ENCODE data around the gene JARID2.

Gene JARID2

GRCh38 chr6:15477746-15478145 is 231.9 kb downstream of the JARID2 start:
- no peak for DNase-seq

- no peak for DNase-seq
These were observed 233.9 kb downstream of the JARID2 start for GRCh38 chr6:15479761-15480160.

- DNase-seq: no peak
These were observed 234.7 kb downstream of the JARID2 start for GRCh38 chr6:15480525-15480924.

- no peak for DNase-seq
These were observed 235.8 kb downstream of the JARID2 start for GRCh38 chr6:15481390-15482291.

GRCh38 chr6:15483060-15483459 is 237.2 kb downstream of the JARID2 start:
- no peak for DNase-seq

- DNase-seq: no peak
These were observed 238.3 kb downstream of the JARID2 start for GRCh38 chr6:15484140-15484539.

GRCh38 chr6:15484821-15485220 is 239.0 kb downstream of the JARID2 start:
- DNase-seq: no peak

- DNase-seq: no peak
These were observed 240.1 kb downstream of the JARID2 start for GRCh38 chr6:15485936-15486335.

GRCh38 chr6:15487262-15487661 is 241.4 kb downstream of the JARID2 start:
- no peak for DNase-seq

GRCh38 chr6:15489261-15489962 is 243.5 kb downstream of the JARID2 start:
- no peak for DNase-seq

- DNase-seq: no peak
These were observed 244.6 kb downstream of the JARID2 start for GRCh38 chr6:15490242-15491100.

- no peak for DNase-seq
These were observed 245.6 kb downstream of the JARID2 start for GRCh38 chr6:15491255-15491985.

- no peak for DNase-seq
These were observed 246.1 kb downstream of the JARID2 start for GRCh38 chr6:15491986-15492269.

GRCh38 chr6:15493437-15494168 is 247.7 kb downstream of the JARID2 start:
- no peak for DNase-seq

- no peak for DNase-seq
These were observed 249.6 kb downstream of the JARID2 start for GRCh38 chr6:15495375-15495901.

- no peak for DNase-seq
These were observed 250.7 kb downstream of the JARID2 start for GRCh38 chr6:15496345-15497131.

- no peak for DNase-seq
These were observed 252.8 kb downstream of the JARID2 start for GRCh38 chr6:15498640-15499039.

- DNase-seq: no peak
These were observed 253.3 kb downstream of the JARID2 start for GRCh38 chr6:15499125-15499524.

GRCh38 chr6:15499591-15499990 is 253.7 kb downstream of the JARID2 start:
- no peak for DNase-seq

GRCh38 chr6:15500078-15500740 is 254.3 kb downstream of the JARID2 start:
- no peak for DNase-seq
